Heart left ventricle (tissue), 16 donors: ENCODE measurements around the gene EXOSC5. TPM values are rescaled to one million over a fixed set of nuclear protein-coding genes. Genes with fewer than 3 reads are reported as not detected.
"Not testable (repeated sequence)": the region's sequence is repeated elsewhere in the genome, so short reads cannot be mapped to it uniquely, and the experiment has no call there.

ENCODE experiments used
- ATAC-seq, 4 donors: fragments of 200-7000 bp; cut with Tn5 transposase; one replicate each; pipeline ENCODE4 v1.9.1; 2020 to 2022; ENCODE audit warnings: moderate library complexity in 4 of 4, mild to moderate bottlenecking in 3 of 4, moderate number of reproducible peaks in 1 of 4
- DNase-seq, 5 donors: peaks; one replicate each; pipeline ENCODE4 v3.0.0-alpha.2; 2020
- H3K27ac ChIP-seq, 12 donors: fragments of 200-600 bp; sonication (generic) in 4 of 12; one replicate each; pipeline versions ENCODE4 v1.5.0 to v1.8.0; 2016 to 2022; ENCODE audit warnings: mild to moderate bottlenecking in 2 of 12
- H3K27me3 ChIP-seq, 9 donors: fragments of 200-600 bp; sonication (generic) in 2 of 9; one replicate each; pipeline versions ENCODE4 v1.5.1 to v1.8.0; 2016 to 2022; ENCODE audit warnings: mild to moderate bottlenecking in 3 of 9
- H3K36me3 ChIP-seq, 9 donors: fragments of 200-600 bp; sonication (generic) in 2 of 9; one replicate each; pipeline versions ENCODE4 v1.5.0 to v1.8.0; 2018 to 2022; ENCODE audit warnings: mild to moderate bottlenecking in 2 of 9
- H3K4me1 ChIP-seq, 12 donors: fragments of 200-600 bp; sonication (generic) in 4 of 12; one replicate each; pipeline versions ENCODE4 v1.5.0 to v1.8.0; 2016 to 2022; ENCODE audit warnings: mild to moderate bottlenecking in 3 of 12
- H3K4me3 ChIP-seq, 12 donors: fragments of 200-600 bp; sonication (generic) in 4 of 12; one replicate each; pipeline versions ENCODE4 v1.5.0 to v1.8.0; 2017 to 2022; ENCODE audit warnings: mild to moderate bottlenecking in 9 of 12, moderate library complexity in 4 of 12
- H3K9me3 ChIP-seq, 12 donors: fragments of 200-600 bp; sonication (generic) in 4 of 12; one replicate each; pipeline versions ENCODE4 v1.5.0 to v1.8.0; 2016 to 2022; ENCODE audit warnings: mild to moderate bottlenecking in 1 of 12
- CTCF ChIP-seq, 12 donors: fragments of 200-600 bp; sonication (generic) in 4 of 12; IDR thresholded peaks; one replicate each; pipeline versions ENCODE4 v1.5.0 to v1.8.0; 2018 to 2022; ENCODE audit warnings: antibody characterized with exemption in 12 of 12, mild to moderate bottlenecking in 5 of 12
- POLR2A ChIP-seq, 2 donors: fragments of 450-650 bp; IDR thresholded peaks; one replicate each; pipeline ENCODE4 v1.6.1; 2017; ENCODE audit warnings: antibody characterized with exemption in 2 of 2, mild to moderate bottlenecking in 2 of 2, moderate library complexity in 2 of 2
- WGBS, 4 donors: extraction: QIAGEN DNeasy Blood & Tissue Kit in 2 of 4; methylation state at CpG; one replicate each; pipeline versions ENCODE4 v1.1.5 to v1.1.7; 2013 to 2018; 5-methylcytosine and 5-hydroxymethylcytosine counted together
- intact Hi-C, 10 donors: fragments of 100-400 bp; cut with DNase I; formaldehyde crosslinking; loops; one replicate each; pipeline versions ENCODE4 v1.11.1 to v1.14.2; 2022
- polyA plus RNA-seq, 2 donors: library from polyadenylated mRNA; stranded (reverse); fragments of 200-250 nt; gene quantifications; one replicate each; pipeline ENCODE4 v1.2.3, GENCODE V29; 2013
- total RNA-seq, 9 donors: library from RNA; depleted of rRNA in 2 of 9; stranded (reverse); fragments of >200 nt in 2 of 9; fragmentation: NEBNext Ultra II Directional in 3 of 9; extraction: Animal tissue kit (Norgen Biotek cat#: 25700) in 3 of 9; gene quantifications; one replicate each; pipeline versions ENCODE4 v1.1.0 to v1.2.4, GENCODE V29; 2016 to 2023
- donor health status: ischemic (EF 13 %, LVEDD 7.1; RV severe dilation, severe dysfunction).
- donor health status: healthy with polysubstance abuse.
- donor health status: DM: no; HTN: yes; CAD: no.
- donor health status: DM: no; HTN: no; CAD: no.
- donor health status: ischemic (EF 25% LVEDD 6.9; RV normal size, moderate dysfunction).
- donor health status: ischemic (EF 25% LVEDD 5.7; RV mildly dilated, moderate dysfunction).
- donor health status: healthy.
- donor health status: DM: yes; HTN: yes; CAD: no.
- donor health status: ischemic (EF 35%, LVEDD 5.7; RV mildly dilated, moderate dysfunction).
- donor health status: nonischemic (EF 11% LVEDD 7.7; RV severe dilation, severe dysfunction).
- donor health status: DM: yes; HTN: yes; CAD: no.
- donor health status: PGD.
- donor health status: ischemic (EF 29% LVEDD 5.4; RV normal size, mild dysfunction).
- donor health status: nonischemic (EF 23%, LVEDD 6.1; RV moderate dilation, normal function).

Gene EXOSC5
- total and polyA plus RNA-seq, 11 donors: 9.6 to 40.4 (median 13.7) TPM

- DNase-seq (no peak), ATAC-seq (no peak)
- Histone ChIP-seq H3K4me1 (peaks cover 0 to 46% (median 20%) of the 10 kb centered on the region in 12 donors), H3K36me3 (peaks cover 0 to 3% (median 0%) of the 10 kb centered on the region in 9 donors), H3K27me3 (no peaks in the 10 kb centered on the region), H3K9me3 (no peaks in the 10 kb centered on the region), H3K4me3 (no peak overlapping the region), H3K27ac (no peak overlapping the region)
- 78 to 86% (median 82%) methylated on average over 2 of the region's 2 CpGs for WGBS, 4 donors
- TF ChIP-seq CTCF (IDR thresholded peaks at IDR 0.05) (no peak), POLR2A (IDR thresholded peaks at IDR 0.05) (no peak)
- intact Hi-C loops: no loop called here
Observed at GRCh38 chr19:41372501-41372900, 24.7 kb downstream of the EXOSC5 start.

- TF ChIP-seq CTCF (IDR thresholded peaks at IDR 0.05) (no peak), POLR2A (IDR thresholded peaks at IDR 0.05) (no peak)
- Histone ChIP-seq H3K27ac (no peak overlapping the region), H3K4me1 (peaks cover 0 to 49% (median 19%) of the 10 kb centered on the region in 12 donors), H3K9me3 (no peaks in the 10 kb centered on the region), H3K36me3 (peaks cover 0 to 3% (median 0%) of the 10 kb centered on the region in 9 donors), H3K4me3 (no peak overlapping the region), H3K27me3 (no peaks in the 10 kb centered on the region)
- DNase-seq (no peak), ATAC-seq (no peak)
- 94 to 97% (median 95%) methylated on average over 8 of the region's 8 CpGs for WGBS, 4 donors
- intact Hi-C loops: no loop called here
Observed at GRCh38 chr19:41371541-41371940, 25.6 kb downstream of the EXOSC5 start.

GRCh38 chr19:41371119-41371518 lies 26.0 kb downstream of the EXOSC5 start:
- H3K9me3 ChIP-seq, H3K27ac ChIP-seq, H3K4me3 ChIP-seq, H3K27me3 ChIP-seq, DNase-seq, ATAC-seq, intact Hi-C loops, H3K36me3 ChIP-seq: not testable (repeated sequence)
- H3K4me1 ChIP-seq: peaks cover 0 to 48% (median 19%) of the 10 kb centered on the region in 12 donors
- 95 to 97% (median 96%) methylated on average over 5 of the region's 5 CpGs for WGBS, 4 donors

GRCh38 chr19:41369769-41370168 lies 27.4 kb downstream of the EXOSC5 start:
- H3K27ac ChIP-seq: no peak overlapping the region
- no peaks in the 10 kb centered on the region for H3K9me3 ChIP-seq
- TF ChIP-seq POLR2A (IDR thresholded peaks at IDR 0.05) (no peak), CTCF (IDR thresholded peaks at IDR 0.05) (no peak)
- intact Hi-C loops: no loop called here
- H3K27me3 ChIP-seq: no peaks in the 10 kb centered on the region
- WGBS, 4 donors: 94 to 100% (median 98%) methylated on average over 2 of the region's 2 CpGs
- peaks cover 0 to 54% (median 14%) of the 10 kb centered on the region in 12 donors for H3K4me1 ChIP-seq
- H3K4me3 ChIP-seq: no peak overlapping the region
- H3K36me3 ChIP-seq: peaks cover 0 to 3% (median 0%) of the 10 kb centered on the region in 9 donors
- DNase-seq (no peak), ATAC-seq (no peak)

GRCh38 chr19:41367848-41368301 lies 29.3 kb downstream of the EXOSC5 start:
- WGBS, 4 donors: 73 to 82% (median 75%) methylated on average over 6 of the region's 6 CpGs
- intact Hi-C loops: no loop called here
- Histone ChIP-seq H3K4me1 (peaks cover 0 to 57% (median 9%) of the 10 kb centered on the region in 12 donors), H3K27me3 (no peaks in the 10 kb centered on the region), H3K4me3 (no peak overlapping the region), H3K36me3 (peaks cover 0 to 3% (median 0%) of the 10 kb centered on the region in 9 donors), H3K9me3 (no peaks in the 10 kb centered on the region), H3K27ac (peak overlapping the region in 1 of 12 donors; percentile 84)
- ATAC-seq (no peak), DNase-seq (no peak)
- no peak for TF ChIP-seq CTCF (IDR thresholded peaks at IDR 0.05)
- no peak for TF ChIP-seq POLR2A (IDR thresholded peaks at IDR 0.05)
